ENCODE results near the gene NRCAM. TPM values are rescaled to one million over a fixed set of nuclear protein-coding genes. Genes with fewer than 3 reads are reported as not detected.

Gene NRCAM
- total RNA-seq, 4 donors from 2014 or later, result 0.77 to 30.3 (median 2.0) TPM; not detected in 1

DNA sequence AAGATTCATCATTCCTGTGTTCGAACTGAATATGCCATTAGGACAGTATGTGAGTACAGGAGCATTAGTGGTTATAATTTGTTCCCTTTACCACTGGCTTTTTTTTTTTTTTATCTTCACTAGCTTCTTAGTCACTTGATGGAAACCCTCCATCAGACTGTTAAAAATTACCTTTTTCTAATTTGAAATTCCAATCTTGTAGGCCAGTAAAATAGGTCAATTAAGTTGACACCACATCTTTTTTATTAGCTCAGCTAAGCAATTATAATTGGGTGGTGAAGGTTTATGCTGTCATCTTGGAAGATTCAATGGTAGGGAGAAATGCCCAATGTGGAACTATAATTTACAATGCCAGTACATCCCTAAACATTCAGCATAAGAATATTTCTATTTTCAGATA lies 6.1 kb downstream of the NRCAM start:
- DNase-seq, result no peak
- H3K27ac ChIP-seq, result no peak overlapping the region
- H3K4me3 ChIP-seq, result no peak overlapping the region
- H3K27me3 ChIP-seq, result peaks cover 0 to under 1% of the 10 kb centered on the region in 2 donors
- H3K36me3 ChIP-seq, result no peaks in the 10 kb centered on the region
- H3K4me1 ChIP-seq, result peaks cover 0 to 3% of the 10 kb centered on the region in 2 donors
- H3K9me3 ChIP-seq, result no peaks in the 10 kb centered on the region
- no peak for TF ChIP-seq POLR2A (IDR thresholded peaks at IDR 0.05)
- TF ChIP-seq CTCF (IDR thresholded peaks at IDR 0.05), result no peak
- intact Hi-C loops (cut with DNase I; ENCODE audit: low total_unique reads), result no loop called here

DNA sequence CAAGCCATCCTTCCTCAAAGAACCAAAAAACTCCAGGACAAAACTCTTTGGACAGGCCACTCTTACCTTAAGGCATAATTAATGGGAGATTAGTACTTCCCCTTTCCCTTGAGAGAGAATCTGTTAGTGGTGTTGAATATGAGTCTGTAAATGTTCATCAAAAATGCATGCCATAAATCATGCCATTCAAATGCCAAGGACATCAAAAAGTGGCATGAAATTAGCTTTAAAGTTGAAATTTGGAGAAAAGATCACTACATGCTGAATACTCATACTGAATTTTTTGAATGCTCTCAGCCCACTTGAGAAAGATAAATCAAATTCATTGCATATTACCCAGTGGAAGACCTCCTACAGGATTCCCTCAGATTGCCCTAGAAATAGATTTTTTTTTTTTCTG lies 6.7 kb downstream of the NRCAM start:
- TF ChIP-seq POLR2A (IDR thresholded peaks at IDR 0.05) (no peak), CTCF (IDR thresholded peaks at IDR 0.05) (no peak)

GRCh38 chr7:108448584-108449505 lies 7.4 kb downstream of the NRCAM start:
- H3K4me1 ChIP-seq, result no peaks in the 10 kb centered on the region
- DNase-seq, result no peak
- no peak overlapping the region for H3K27ac ChIP-seq
- H3K36me3 ChIP-seq, result no peaks in the 10 kb centered on the region
- no peaks in the 10 kb centered on the region for H3K9me3 ChIP-seq
- no peak overlapping the region for H3K4me3 ChIP-seq
- no peaks in the 10 kb centered on the region for H3K27me3 ChIP-seq
- intact Hi-C loops (cut with DNase I; ENCODE audit: low total_unique reads), result no loop called here
- TF ChIP-seq POLR2A (IDR thresholded peaks at IDR 0.05) (no peak), CTCF (IDR thresholded peaks at IDR 0.05) (no peak)

More for the DNA sequence above, 6.7 kb downstream of the NRCAM start:
- H3K27ac ChIP-seq, result no peak overlapping the region
- no peaks in the 10 kb centered on the region for H3K36me3 ChIP-seq
- intact Hi-C loops (cut with DNase I; ENCODE audit: low total_unique reads), result no loop called here
- H3K9me3 ChIP-seq, result no peaks in the 10 kb centered on the region
- H3K4me3 ChIP-seq, result no peak overlapping the region
- H3K27me3 ChIP-seq, result no peaks in the 10 kb centered on the region
- no peaks in the 10 kb centered on the region for H3K4me1 ChIP-seq
- no peak for DNase-seq

DNA sequence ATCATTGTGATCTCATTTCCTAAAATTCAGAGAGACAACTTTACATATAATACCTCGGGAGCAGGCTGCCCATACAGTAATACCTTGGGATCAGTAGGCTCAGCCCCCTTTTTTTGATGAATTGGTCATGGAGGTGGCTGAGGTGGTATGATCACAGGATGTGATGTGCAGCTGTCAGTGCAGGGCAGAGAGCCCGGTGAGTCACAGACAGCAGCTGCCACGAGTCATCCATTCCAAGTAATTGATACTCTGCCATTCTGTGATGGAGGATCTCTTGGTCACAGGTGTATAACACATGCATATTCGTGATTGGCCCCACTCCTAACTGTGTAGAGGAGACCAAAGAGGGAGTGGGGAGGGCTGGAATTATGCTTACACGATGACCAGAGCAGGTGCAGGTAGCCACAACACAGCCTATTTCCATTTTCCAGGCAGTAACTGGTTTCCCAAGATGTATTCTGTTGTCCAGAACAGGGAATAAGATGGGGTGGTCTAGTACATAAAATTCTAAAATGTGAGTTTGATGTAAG lies 14.1 kb downstream of the NRCAM start:
- TF ChIP-seq POLR2A (IDR thresholded peaks at IDR 0.05) (no peak), CTCF (IDR thresholded peaks at IDR 0.05) (no peak)

GRCh38 chr7:108441392-108441955 lies 14.8 kb downstream of the NRCAM start:
- no peak for DNase-seq
- H3K4me1 ChIP-seq, result no peaks in the 10 kb centered on the region
- no peak for TF ChIP-seq CTCF (IDR thresholded peaks at IDR 0.05)
- TF ChIP-seq POLR2A (IDR thresholded peaks at IDR 0.05), result no peak
- no peaks in the 10 kb centered on the region for H3K9me3 ChIP-seq
- no peak overlapping the region for H3K27ac ChIP-seq
- intact Hi-C loops (cut with DNase I; ENCODE audit: low total_unique reads), result no loop called here
- H3K27me3 ChIP-seq, result no peaks in the 10 kb centered on the region
- no peak overlapping the region for H3K4me3 ChIP-seq
- no peaks in the 10 kb centered on the region for H3K36me3 ChIP-seq

More for the DNA sequence above, 14.1 kb downstream of the NRCAM start:
- Histone ChIP-seq H3K4me3 (no peak overlapping the region), H3K36me3 (no peaks in the 10 kb centered on the region), H3K9me3 (no peaks in the 10 kb centered on the region), H3K27ac (no peak overlapping the region), H3K4me1 (no peaks in the 10 kb centered on the region), H3K27me3 (no peaks in the 10 kb centered on the region)
- intact Hi-C loops (cut with DNase I; ENCODE audit: low total_unique reads), result no loop called here
- no peak for DNase-seq
